ENCODE data around the gene SLC4A5.

The SLC4A5 gene

DNA sequence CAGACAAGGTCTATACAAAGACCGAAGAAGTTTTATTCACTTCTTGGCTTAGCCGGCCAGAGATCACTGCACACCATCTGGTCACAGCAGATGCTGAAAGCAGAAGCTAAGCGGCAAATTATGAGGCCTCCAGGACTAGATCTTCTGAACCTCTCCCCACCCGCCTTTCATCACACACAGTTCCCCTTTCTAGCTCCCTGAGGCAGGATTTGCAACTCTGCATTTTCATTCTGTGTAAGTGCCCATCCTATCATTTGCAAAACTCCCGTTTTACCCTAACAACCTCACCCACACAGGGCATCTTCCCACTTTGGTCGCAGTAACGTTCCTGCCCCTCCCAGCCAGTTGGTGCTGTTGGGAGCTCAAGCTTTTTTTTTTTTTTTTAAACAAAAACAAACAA lies 161.5 kb downstream of the SLC4A5 start:
- TF ChIP-seq, protein P1, sequence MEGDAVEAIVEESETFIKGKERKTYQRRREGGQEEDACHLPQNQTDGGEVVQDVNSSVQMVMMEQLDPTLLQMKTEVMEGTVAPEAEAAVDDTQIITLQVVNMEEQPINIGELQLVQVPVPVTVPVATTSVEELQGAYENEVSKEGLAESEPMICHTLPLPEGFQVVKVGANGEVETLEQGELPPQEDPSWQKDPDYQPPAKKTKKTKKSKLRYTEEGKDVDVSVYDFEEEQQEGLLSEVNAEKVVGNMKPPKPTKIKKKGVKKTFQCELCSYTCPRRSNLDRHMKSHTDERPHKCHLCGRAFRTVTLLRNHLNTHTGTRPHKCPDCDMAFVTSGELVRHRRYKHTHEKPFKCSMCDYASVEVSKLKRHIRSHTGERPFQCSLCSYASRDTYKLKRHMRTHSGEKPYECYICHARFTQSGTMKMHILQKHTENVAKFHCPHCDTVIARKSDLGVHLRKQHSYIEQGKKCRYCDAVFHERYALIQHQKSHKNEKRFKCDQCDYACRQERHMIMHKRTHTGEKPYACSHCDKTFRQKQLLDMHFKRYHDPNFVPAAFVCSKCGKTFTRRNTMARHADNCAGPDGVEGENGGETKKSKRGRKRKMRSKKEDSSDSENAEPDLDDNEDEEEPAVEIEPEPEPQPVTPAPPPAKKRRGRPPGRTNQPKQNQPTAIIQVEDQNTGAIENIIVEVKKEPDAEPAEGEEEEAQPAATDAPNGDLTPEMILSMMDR (IDR thresholded peaks at IDR 0.05; ENCODE audit: extremely low read depth, insufficient read depth, missing control alignments): no peak
- in situ Hi-C loops (cut with MboI; ENCODE audit: low pct_unique_long_range_greater_than_20kb, low sequenced_read_pairs, unreplicated experiment): no loop called here
- peak; percentile 56 for DNase-seq (ENCODE audit: low spot score)

DNA sequence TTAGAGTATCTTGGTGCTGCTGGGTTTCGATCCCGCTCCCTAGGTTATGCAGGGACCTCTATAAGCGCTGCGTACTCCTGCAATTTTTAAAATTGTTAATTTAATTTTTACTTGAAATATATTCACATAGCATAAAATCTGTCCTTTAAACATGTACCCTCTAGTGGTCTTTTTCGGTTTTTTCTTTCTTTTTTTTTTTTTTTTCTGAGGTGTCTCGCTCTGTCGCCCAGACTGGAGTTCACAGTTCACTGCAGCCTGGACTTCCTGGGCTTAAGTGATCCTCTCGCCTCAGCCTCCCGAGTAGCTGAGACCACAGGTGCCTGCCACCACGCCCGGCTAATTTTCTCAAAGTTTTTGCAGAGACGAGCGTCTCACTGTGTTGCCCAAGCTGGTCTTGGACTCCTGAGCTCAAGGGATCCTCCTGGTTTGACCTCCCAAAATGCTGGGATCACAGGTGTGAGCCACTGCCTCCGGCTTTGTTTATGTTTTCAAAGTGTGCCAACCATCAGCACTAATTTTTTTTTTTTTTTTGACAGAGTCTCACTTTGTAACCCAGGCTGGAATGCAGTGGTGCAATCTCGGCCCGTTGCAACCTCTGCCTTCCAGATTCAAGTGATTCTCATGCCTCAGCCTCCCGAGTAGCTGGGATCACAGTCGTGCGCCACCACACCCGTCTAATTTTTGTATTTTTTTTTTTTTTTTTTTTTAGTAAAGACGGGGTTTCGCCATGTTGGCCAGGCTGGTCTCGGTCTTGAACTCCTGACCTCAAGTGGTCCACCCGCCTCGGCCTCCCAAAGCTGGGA lies 164.0 kb downstream of the SLC4A5 start:
- no peak for DNase-seq (ENCODE audit: low spot score)
- in situ Hi-C loops (cut with MboI; ENCODE audit: low pct_unique_long_range_greater_than_20kb, low sequenced_read_pairs, unreplicated experiment): no loop called here
- TF ChIP-seq, protein P1 (IDR thresholded peaks at IDR 0.05; ENCODE audit: extremely low read depth, insufficient read depth, missing control alignments): no peak

DNA sequence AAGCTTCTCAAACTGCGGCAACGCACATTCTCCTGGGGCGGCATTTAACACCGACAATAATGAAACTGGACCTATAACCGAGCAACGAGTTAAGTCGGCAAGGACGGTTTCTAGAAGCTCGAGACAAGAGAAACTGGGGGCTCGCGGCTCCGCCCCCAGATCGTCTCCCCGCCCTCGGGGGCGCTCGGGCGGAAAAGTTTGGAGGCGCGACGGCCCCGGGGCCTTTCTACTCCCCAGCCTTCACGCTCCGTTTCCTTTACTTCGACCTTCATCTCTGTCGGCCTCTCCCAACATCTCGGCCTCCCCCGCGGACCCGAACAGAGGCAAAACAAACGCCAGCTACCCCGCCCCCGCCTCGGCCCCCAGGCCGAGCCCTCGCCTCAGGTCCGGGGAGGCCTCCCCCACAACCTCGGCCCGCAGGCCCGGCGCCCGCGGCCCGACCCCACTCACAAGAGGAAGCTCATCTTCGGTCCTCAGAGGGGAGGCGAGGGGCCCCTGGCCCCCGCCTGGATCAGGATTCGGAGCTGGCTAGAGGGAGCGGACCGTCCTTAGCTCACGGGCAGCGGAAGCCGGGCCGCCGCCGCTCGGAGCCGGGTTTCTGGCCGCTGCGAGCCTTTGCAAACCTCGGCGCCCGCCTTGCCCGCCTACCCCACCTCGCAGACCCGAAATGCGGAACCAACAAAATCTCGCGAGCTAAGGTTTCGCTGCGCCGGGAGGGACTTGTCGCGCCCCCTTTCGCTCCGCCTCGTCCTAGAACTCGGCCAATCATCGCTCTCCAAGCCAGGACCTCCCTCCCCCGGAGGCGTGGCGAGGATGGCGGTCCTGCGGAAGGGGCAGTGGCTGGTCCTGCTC lies 164.8 kb downstream of the SLC4A5 start, which contains the start of gene MOB1A:
Gene MOB1A (minus strand): TSS at position 669 of the 852 bp plus-strand sequence. CDS start 205 bp downstream, at position 464.
- peak; percentile 94 for DNase-seq (ENCODE audit: low spot score)
- TF ChIP-seq, protein P1 (IDR thresholded peaks at IDR 0.05; ENCODE audit: extremely low read depth, insufficient read depth, missing control alignments): no peak
- in situ Hi-C loops (cut with MboI; ENCODE audit: low pct_unique_long_range_greater_than_20kb, low sequenced_read_pairs, unreplicated experiment): no loop called here

DNA sequence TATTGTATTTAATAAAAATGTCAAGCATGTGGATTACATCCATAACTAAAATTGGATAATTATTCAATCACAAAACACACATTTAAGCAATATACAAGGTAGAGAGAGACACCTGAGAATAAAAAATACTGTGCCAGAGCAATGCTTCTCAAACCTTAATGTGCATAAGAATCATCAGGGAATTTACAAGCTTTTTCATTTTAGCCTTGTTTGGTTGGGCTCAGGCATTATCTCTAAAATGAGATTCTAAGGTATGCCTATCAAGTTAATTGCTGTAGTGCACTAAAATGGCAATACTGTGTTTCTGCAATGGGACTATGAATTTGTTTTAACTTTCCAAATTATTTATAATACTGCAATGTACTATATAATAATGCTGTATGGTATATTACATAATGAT lies 165.5 kb downstream of the SLC4A5 start:
- in situ Hi-C loops (cut with MboI; ENCODE audit: low pct_unique_long_range_greater_than_20kb, low sequenced_read_pairs, unreplicated experiment): no loop called here
- DNase-seq (ENCODE audit: low spot score): no peak
- TF ChIP-seq, protein P1 (IDR thresholded peaks at IDR 0.05; ENCODE audit: extremely low read depth, insufficient read depth, missing control alignments): no peak

DNA sequence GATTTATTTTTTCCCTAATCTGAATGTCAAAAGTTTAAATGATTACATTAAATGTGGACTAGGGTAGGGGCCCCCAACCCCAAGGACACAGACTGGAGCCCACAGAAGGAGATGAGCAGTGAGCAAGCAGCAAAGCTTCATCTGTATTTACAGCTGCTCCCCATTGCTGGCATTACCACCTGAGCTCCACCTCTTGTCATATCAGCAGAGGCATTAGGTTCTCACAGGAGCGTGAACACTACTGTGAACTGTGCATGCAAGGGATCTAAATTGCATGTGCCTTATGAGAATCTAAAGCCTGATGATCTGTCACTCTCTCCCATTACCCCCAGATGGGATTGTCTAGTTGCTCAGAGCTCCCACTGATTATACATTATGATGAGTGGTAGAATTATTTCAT lies 168.3 kb downstream of the SLC4A5 start:
- no peak for DNase-seq (ENCODE audit: low spot score)
- in situ Hi-C loops (cut with MboI; ENCODE audit: low pct_unique_long_range_greater_than_20kb, low sequenced_read_pairs, unreplicated experiment): no loop called here
- TF ChIP-seq, protein P1 (IDR thresholded peaks at IDR 0.05; ENCODE audit: extremely low read depth, insufficient read depth, missing control alignments): no peak

DNA sequence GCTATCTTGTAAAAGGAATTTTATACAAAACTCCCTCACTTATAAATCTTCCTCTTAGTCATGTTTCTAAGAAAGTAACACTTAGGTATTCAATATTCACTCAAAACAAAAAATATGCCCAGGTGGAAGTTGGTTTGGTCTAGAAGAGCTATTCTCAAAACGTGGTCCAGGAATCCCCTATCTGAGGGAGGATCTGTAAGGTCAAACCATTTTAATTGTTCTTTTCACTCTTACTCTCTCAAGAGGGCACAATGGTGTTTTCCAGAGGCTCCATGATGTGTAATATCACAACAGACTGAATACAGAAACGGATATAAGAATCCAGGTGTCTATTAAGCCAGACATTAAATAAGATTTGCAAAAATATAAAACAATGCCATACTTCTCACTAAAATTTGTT lies 174.5 kb downstream of the SLC4A5 start:
- TF ChIP-seq, protein P1 (IDR thresholded peaks at IDR 0.05; ENCODE audit: extremely low read depth, insufficient read depth, missing control alignments): no peak
- peak; percentile 48 for DNase-seq (ENCODE audit: low spot score)
- in situ Hi-C loops (cut with MboI; ENCODE audit: low pct_unique_long_range_greater_than_20kb, low sequenced_read_pairs, unreplicated experiment): no loop called here

All from GM13977 (cell line).